NCI-H69 (cell line): ENCODE results near the gene GOLT1B.

Experiments used
- DNase-seq: peaks from one replicate; lab custom pipeline; 2025; lab: John Stamatoyannopoulos, UW

Gene GOLT1B

GRCh38 chr12:21566223-21566906, 64.8 kb downstream of the GOLT1B start:
- DNase-seq, result no peak

- no peak for DNase-seq
Observed at GRCh38 chr12:21566907-21567394, 65.4 kb downstream of the GOLT1B start.
